ENCODE measurements around the gene GTSF1L.

- TF ChIP-seq EZH2 (IDR thresholded peaks at IDR 0.05; ENCODE audit: insufficient read depth, low read length), result no peak
- TF ChIP-seq CTCF (IDR thresholded peaks at IDR 0.05; ENCODE audit: insufficient read depth, low read depth, low read length), result no peak
Observed at GRCh38 chr20:43727980-43728590, 1.3 kb upstream of the GTSF1L start.
